ENCODE measurements around the gene FBH1. TPM values are rescaled to one million over a fixed set of nuclear protein-coding genes. Genes with fewer than 3 reads are reported as not detected.
A peak's percentile ranks its signal among the peaks of the same experiment; 100 is the strongest.

The FBH1 gene
- total RNA-seq, 1 experiment from 2014 or later = 84.0 TPM

DNA sequence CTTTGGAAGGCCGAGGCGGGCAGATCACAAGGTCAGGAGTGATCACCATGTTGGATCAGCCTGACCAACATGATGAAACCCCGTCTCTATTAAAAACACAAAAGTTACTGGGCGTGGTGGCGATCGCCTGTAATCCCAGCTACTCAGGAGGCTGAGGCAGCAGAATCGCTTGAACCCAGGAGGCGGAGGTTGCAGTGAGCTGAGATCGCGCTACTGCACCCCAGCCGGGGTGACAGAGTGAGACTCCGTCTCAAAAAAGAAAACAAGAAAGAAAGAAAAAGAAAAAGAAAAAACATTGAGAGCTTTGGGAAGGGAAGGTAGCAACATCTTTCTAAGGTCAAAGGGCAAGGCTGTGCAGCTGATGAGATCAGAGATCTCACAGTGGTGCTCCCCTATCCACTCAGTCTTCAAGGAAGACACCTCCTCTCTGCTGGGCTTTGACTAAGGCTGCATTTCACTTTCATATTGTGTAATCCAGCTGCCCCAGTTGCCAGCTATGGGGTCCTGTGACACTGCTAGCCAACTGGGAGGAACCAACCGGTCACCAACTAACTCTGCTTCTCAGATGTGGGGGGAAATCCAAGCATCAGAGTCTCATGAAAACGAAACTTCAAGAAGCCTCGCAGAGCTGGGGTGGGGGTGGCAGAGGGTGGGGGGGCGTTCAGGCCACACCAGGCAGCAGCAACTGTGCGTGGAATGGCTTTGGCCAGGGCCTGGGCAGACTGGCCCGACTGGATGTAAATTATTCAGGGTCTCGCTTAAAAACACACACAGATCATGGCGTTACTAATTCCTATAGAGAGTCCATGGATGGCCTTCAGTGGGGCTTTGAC is 85.8 kb downstream of the FBH1 start:
- DNase-seq (ENCODE audit: low spot score) = no peak
- Histone ChIP-seq H3K36me3 (ENCODE audit: insufficient read depth, low read length, poor library complexity, severe bottlenecking) (no peaks in the 10 kb centered on the region), H3K27ac (ENCODE audit: low read depth, low read length, poor library complexity, severe bottlenecking) (no peak overlapping the region), H3K4me3 (ENCODE audit: low read depth, low read length, poor library complexity, severe bottlenecking) (peak overlapping the region; percentile 76), H3K4me1 (ENCODE audit: insufficient read depth, low read length, poor library complexity, severe bottlenecking) (no peaks in the 10 kb centered on the region), H3K27me3 (replicated peaks; ENCODE audit: insufficient read depth, low read depth, low read length, poor library complexity) (peaks cover 14% of the 10 kb centered on the region), H3K9me3 (ENCODE audit: low read depth, low read length, poor library complexity, severe bottlenecking) (no peaks in the 10 kb centered on the region)
- BruUV-seq (replicated peaks) = no TSS peak
- intact Hi-C loops (cut with micrococcal nuclease; ENCODE audit: unreplicated experiment) = no loop called here
- ChIA-PET POLR2A (ENCODE audit: low non-redundant PET) (no interaction called here), CTCF (no interaction called here)
- TF ChIP-seq EZH2 (IDR thresholded peaks at IDR 0.05; ENCODE audit: borderline replicate concordance, low read depth, low read length, poor library complexity, severe bottlenecking) = no peak
- no peak for TF ChIP-seq CTCF (conservative IDR thresholded peaks at IDR 0.05; ENCODE audit: low read depth, low read length)

DNA sequence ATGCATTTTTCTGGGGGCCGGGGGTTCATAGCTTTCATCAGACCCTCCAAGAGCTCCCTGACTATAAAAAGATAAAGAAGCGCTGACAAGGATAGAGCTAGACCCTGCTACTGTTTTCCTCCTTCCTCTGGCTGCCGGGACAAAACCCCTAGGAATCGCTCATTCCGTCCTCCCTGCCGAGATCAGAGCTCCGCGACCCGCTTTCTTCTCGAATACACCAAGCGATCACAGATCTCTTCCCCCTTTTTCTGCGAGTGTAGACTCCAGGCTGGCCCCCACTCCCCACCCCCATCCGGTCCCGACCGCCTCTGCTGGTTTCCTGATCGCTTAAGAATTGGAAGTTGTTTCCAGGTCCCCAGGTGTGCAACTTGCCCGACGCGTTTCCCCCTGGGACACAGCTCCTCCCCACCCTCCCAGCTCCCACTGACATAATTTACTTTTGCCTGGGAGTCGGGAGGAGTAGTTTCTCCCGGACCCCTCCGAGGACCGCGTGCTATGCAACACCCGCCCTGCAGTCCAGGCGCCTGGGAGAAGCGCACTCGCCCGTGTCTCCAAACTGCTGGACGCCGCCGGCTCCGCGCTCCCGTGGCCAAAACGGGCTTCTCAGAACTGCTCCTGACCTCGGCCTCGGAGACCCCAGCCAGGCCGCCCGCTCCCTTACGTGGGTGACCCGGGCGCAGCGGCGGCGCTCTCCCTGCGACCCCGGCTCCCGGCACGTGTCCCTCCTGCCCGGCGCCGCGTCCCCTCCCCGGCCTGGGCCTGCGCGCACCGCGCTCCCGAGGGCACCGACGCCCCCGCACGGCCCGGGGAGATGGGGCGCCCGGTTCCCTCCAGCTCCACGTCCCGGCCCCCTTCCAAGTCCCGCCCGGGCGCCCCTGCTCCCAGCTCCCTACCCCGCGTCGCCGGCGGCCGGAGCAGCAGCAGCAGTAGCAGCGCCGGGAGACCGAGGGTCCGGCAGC is 86.7 kb downstream of the FBH1 start:
- intact Hi-C loops (cut with micrococcal nuclease; ENCODE audit: unreplicated experiment) = no loop called here

More for the DNA sequence above, 86.7 kb downstream of the FBH1 start:
- ChIA-PET CTCF (interaction anchor here (0.6 kb wide), 1 partner anchor 75 kb away, joined by 7 read pairs; no protein-coding TSS in a partner anchor), POLR2A (ENCODE audit: low non-redundant PET) (no interaction called here)
- no peaks in the 10 kb centered on the region for H3K36me3 ChIP-seq (ENCODE audit: insufficient read depth, low read length, poor library complexity, severe bottlenecking)
- H3K27ac ChIP-seq (ENCODE audit: low read depth, low read length, poor library complexity, severe bottlenecking) = peak overlapping the region; percentile 13
- no TSS peak for BruUV-seq (replicated peaks)
- H3K27me3 ChIP-seq (replicated peaks; ENCODE audit: insufficient read depth, low read depth, low read length, poor library complexity) = peaks cover 14% of the 10 kb centered on the region
- peak overlapping the region; percentile 76 for H3K4me3 ChIP-seq (ENCODE audit: low read depth, low read length, poor library complexity, severe bottlenecking)
- no peaks in the 10 kb centered on the region for H3K9me3 ChIP-seq (ENCODE audit: low read depth, low read length, poor library complexity, severe bottlenecking)
- TF ChIP-seq EZH2 (IDR thresholded peaks at IDR 0.05; ENCODE audit: borderline replicate concordance, low read depth, low read length, poor library complexity, severe bottlenecking) (no peak), CTCF (conservative IDR thresholded peaks at IDR 0.05; ENCODE audit: low read depth, low read length) (no peak)
- H3K4me1 ChIP-seq (ENCODE audit: insufficient read depth, low read length, poor library complexity, severe bottlenecking) = no peaks in the 10 kb centered on the region
- peak; percentile 38 for DNase-seq (ENCODE audit: low spot score)
